ENCODE results near the gene EPB41L2.
"Not testable (repeated sequence)": the region's sequence is repeated elsewhere in the genome, so short reads cannot be mapped to it uniquely, and the experiment has no call there.

Gene EPB41L2

GRCh38 chr6:130831607-130832006 is 231.4 kb downstream of the EPB41L2 start:
- FAIRE-seq = no peak

- FAIRE-seq = no peak
Measured at GRCh38 chr6:130829333-130829910, 233.6 kb downstream of the EPB41L2 start.

GRCh38 chr6:130827247-130828149 is 235.5 kb downstream of the EPB41L2 start, which contains the start of gene SMLR1:
Gene SMLR1, plus strand, starts transcription at chr6:130827406. Its CDS starts 8 bp downstream, at chr6:130827414.
- no peak for FAIRE-seq

- FAIRE-seq = no peak
Measured at GRCh38 chr6:130826442-130827246, 236.4 kb downstream of the EPB41L2 start.

- FAIRE-seq = no peak
Measured at GRCh38 chr6:130825772-130826441, 237.1 kb downstream of the EPB41L2 start.

GRCh38 chr6:130824978-130825694 is 237.9 kb downstream of the EPB41L2 start:
- FAIRE-seq = no peak

- no peak for FAIRE-seq
Measured at GRCh38 chr6:130822736-130823135, 240.3 kb downstream of the EPB41L2 start.

- no peak for FAIRE-seq
Measured at GRCh38 chr6:130815200-130816071, 247.6 kb downstream of the EPB41L2 start.

GRCh38 chr6:130814506-130814905 is 248.5 kb downstream of the EPB41L2 start:
- FAIRE-seq = no peak

GRCh38 chr6:130811932-130812331 is 251.1 kb downstream of the EPB41L2 start:
- FAIRE-seq = no peak

GRCh38 chr6:130810307-130811030 is 252.6 kb downstream of the EPB41L2 start:
- FAIRE-seq = no peak

- FAIRE-seq = not testable (repeated sequence)
Measured at GRCh38 chr6:130801368-130801767, 261.7 kb downstream of the EPB41L2 start.

- FAIRE-seq = no peak
Measured at GRCh38 chr6:130797061-130797460, 266.0 kb downstream of the EPB41L2 start.

GRCh38 chr6:130796313-130796905 is 266.6 kb downstream of the EPB41L2 start:
- FAIRE-seq = peak; percentile 55

- FAIRE-seq = no peak
Measured at GRCh38 chr6:130794738-130795137, 268.3 kb downstream of the EPB41L2 start.

- no peak for FAIRE-seq
Measured at GRCh38 chr6:130794010-130794697, 268.9 kb downstream of the EPB41L2 start.

Data from endometrium (tissue), 2 donors.